ENCODE results near the gene TMEM198. TPM values are rescaled to one million over a fixed set of nuclear protein-coding genes. Genes with fewer than 3 reads are reported as not detected.

The TMEM198 gene
- total and polyA plus RNA-seq, 4 donors, result 1.3 to 7.1 (median 4.3) TPM

GRCh38 chr2:219541611-219542180, 2.1 kb upstream of the TMEM198 start:
- peak; percentile 29 for TF ChIP-seq CTCF (IDR thresholded peaks at IDR 0.05; ENCODE audit: control extremely low read depth, extremely low read depth)
- Histone ChIP-seq H3K4me3 (no peak overlapping the region), H3K9ac (ENCODE audit: insufficient read depth in 1 of 2, low read length in 2 of 2) (no peak overlapping the region), H3K36me3 (ENCODE audit: control insufficient read depth in 4 of 4, insufficient read depth in 4 of 4, low read length in 4 of 4) (peaks cover 3 to 13% (median 12%) of the 10 kb centered on the region in 4 donors), H3K9me3 (ENCODE audit: control insufficient read depth in 4 of 4, insufficient read depth in 3 of 4, low read length in 3 of 4) (no peaks in the 10 kb centered on the region), H3K27me3 (ENCODE audit: control insufficient read depth in 3 of 3, insufficient read depth in 3 of 3, low read length in 2 of 3) (no peaks in the 10 kb centered on the region), H3K4me1 (ENCODE audit: control insufficient read depth in 5 of 5, insufficient read depth in 5 of 5, low read length in 5 of 5) (peaks cover 0 to 54% (median 14%) of the 10 kb centered on the region in 5 donors), H3K27ac (ENCODE audit: low read depth in 1 of 2, low read length in 1 of 2) (peak overlapping the region in 1 of 2 donors; percentile 15)
- peak; percentile 69 to 85 (median 75) for DNase-seq
- 6 to 9% methylated on average over 30 to 48 of the region's 48 CpGs for WGBS, 2 donors
- ATAC-seq (ENCODE audit: insufficient read depth, low FRiP score), result peak; percentile 31

- Histone ChIP-seq H3K27me3 (ENCODE audit: control insufficient read depth in 3 of 3, insufficient read depth in 3 of 3, low read length in 2 of 3) (no peaks in the 10 kb centered on the region), H3K9me3 (ENCODE audit: control insufficient read depth in 4 of 4, insufficient read depth in 3 of 4, low read length in 3 of 4) (no peaks in the 10 kb centered on the region), H3K27ac (ENCODE audit: low read depth in 1 of 2, low read length in 1 of 2) (peak overlapping the region; percentile 88 to 96), H3K36me3 (ENCODE audit: control insufficient read depth in 4 of 4, insufficient read depth in 4 of 4, low read length in 4 of 4) (peaks cover 3 to 13% (median 12%) of the 10 kb centered on the region in 4 donors), H3K4me3 (peak overlapping the region; percentile 63), H3K9ac (ENCODE audit: insufficient read depth in 1 of 2, low read length in 2 of 2) (peak overlapping the region; percentile 16 to 73), H3K4me1 (ENCODE audit: control insufficient read depth in 5 of 5, insufficient read depth in 5 of 5, low read length in 5 of 5) (peaks cover 0 to 40% (median 14%) of the 10 kb centered on the region in 5 donors)
- ATAC-seq (ENCODE audit: insufficient read depth, low FRiP score) (peak; percentile 30), DNase-seq (peak in 1 of 3 donors; percentile 32)
- TF ChIP-seq CTCF (IDR thresholded peaks at IDR 0.05; ENCODE audit: control extremely low read depth, extremely low read depth), result no peak
- 1% methylated on average over 50 to 66 of the region's 66 CpGs for WGBS, 2 donors
These were observed 765 bp upstream of the TMEM198 start for GRCh38 chr2:219542931-219543595.

GRCh38 chr2:219544567-219544966, 739 bp downstream of the TMEM198 start:
- Histone ChIP-seq H3K36me3 (ENCODE audit: control insufficient read depth in 4 of 4, insufficient read depth in 4 of 4, low read length in 4 of 4) (peaks cover 0 to 12% (median 10%) of the 10 kb centered on the region in 4 donors), H3K9ac (ENCODE audit: insufficient read depth in 1 of 2, low read length in 2 of 2) (peak overlapping the region; percentile 26 to 59), H3K27me3 (ENCODE audit: control insufficient read depth in 3 of 3, insufficient read depth in 3 of 3, low read length in 2 of 3) (no peaks in the 10 kb centered on the region), H3K9me3 (ENCODE audit: control insufficient read depth in 4 of 4, insufficient read depth in 3 of 4, low read length in 3 of 4) (no peaks in the 10 kb centered on the region), H3K4me3 (no peak overlapping the region), H3K27ac (ENCODE audit: low read depth in 1 of 2, low read length in 1 of 2) (no peak overlapping the region), H3K4me1 (ENCODE audit: control insufficient read depth in 5 of 5, insufficient read depth in 5 of 5, low read length in 5 of 5) (peaks cover 0 to 27% (median 6%) of the 10 kb centered on the region in 5 donors)
- no peak for ATAC-seq (ENCODE audit: insufficient read depth, low FRiP score)
- WGBS, 2 donors, result 43 to 50% methylated on average over 9 of the region's 9 CpGs
- DNase-seq, result no peak
- no peak for TF ChIP-seq CTCF (IDR thresholded peaks at IDR 0.05; ENCODE audit: control extremely low read depth, extremely low read depth)

All from lung (tissue), 12 donors.